Fibroblast of skin of back (primary cell): ENCODE data around the gene PARD3.

Experiments
- DNase-seq: peaks from one replicate; pipeline ENCODE4 v3.0.0-alpha.2; 2013

The PARD3 gene

DNA sequence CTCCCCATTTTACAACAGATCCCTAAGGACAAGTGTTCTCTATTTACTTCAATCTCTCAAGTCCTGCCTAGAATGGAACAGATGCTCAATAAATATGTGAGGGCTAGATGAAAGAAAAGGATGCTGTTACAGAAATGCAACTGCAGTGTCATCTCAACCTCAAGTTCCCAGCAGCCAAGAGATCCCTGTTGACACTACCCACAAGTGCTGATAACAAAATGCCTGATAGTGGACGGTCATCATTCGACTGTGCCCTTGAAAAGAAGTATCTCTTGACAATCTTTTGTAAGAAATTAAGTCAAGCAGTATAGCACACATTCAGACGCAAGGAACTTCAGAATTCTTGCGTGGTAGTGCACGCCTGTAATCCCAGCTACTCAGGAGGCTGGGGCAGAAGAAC, 133.2 kb downstream of the PARD3 start:
- no peak for DNase-seq

DNA sequence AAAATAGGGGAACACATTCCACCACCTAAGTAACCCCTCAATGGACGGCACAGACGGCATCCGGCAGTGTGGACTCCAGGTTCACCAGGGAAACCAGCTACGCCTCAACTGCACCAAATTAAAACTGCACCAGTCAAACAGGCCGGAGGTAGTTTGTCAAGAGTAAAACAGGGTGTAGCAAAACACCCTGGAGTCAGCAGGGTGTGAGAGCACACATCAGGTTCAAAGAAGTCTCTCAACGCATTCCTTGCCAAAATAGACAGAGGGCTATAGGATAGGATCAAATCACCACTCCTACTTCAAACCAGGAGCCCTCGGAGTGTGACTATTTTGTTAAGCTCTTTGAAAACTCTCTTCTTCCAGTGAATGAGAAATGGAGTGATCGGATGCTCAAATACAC, 135.9 kb downstream of the PARD3 start:
- DNase-seq, result no peak

DNA sequence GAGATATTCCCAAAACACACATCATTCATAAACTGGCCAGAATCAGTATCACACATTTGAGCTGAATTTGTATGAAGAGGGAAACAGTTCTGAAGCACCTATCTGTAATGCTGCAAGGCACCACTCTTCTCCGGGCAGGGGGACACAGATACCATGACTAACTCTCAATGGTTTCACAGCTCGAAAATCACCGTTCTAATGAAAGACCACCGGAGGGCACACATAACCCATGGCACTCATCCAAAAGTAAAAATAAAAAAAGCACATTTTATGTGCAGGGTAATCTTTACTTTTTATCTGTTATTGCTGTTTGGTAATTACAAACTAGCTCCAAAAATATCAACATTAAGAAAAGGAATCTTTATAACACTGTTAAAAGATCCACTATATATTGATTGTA, 137.5 kb downstream of the PARD3 start:
- DNase-seq, result no peak

DNA sequence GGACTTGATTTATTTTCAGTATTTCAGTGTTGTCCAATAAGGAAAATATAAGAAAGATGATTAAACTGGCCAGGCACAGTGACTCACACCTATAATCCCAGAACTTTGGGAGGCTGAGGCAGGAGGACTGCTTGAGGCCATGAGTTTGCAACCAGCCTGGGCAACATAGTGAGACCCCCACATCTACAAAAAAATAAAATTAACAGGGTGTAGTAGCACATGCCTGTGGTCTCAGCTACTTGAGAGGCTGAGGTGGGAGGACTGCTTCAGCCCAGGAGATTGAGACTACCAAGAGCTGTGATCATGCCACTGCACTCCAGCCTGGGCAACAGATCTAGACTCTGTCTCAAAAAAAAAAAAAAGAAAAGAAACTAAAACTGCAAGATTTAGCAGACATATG, 138.0 kb downstream of the PARD3 start:
- DNase-seq, result no peak

DNA sequence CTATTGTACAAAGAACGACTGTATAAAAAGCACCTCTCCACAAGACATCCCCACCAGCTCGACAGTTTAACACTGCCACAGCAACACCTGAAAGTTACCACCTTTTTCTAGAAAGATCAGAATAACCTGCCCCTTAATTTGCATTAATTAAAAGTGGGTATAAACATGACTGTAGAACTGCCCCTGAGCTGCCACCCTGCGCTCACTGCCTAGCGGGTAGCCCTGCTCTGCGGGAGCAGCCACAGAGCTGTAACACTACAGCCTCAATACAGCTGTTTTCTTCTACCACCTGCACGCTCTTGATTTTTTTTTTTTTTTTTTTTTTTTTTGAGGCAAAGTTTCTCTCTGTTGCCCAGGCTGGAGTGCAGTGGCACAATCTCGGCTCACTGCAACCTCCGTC, 140.9 kb downstream of the PARD3 start:
- no peak for DNase-seq

DNA sequence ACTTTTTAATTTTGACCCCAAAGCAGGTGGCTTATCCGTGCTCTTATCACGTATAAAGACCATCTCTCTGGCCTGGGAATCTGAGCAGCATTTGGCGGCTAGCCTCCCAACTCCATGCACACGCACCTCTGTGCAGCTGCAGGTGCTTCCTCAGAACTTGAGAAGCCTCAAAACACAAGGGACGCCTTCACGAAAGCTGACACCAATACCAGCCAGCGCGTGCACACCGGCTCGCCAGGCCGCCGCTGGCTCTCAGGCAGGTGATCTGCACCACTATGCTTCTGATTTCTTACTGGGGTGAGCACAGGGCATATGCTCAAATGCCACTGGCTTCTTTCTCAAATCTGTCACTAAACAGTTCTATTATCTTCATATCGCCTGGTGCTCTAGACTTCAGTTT, 145.0 kb downstream of the PARD3 start:
- no peak for DNase-seq

DNA sequence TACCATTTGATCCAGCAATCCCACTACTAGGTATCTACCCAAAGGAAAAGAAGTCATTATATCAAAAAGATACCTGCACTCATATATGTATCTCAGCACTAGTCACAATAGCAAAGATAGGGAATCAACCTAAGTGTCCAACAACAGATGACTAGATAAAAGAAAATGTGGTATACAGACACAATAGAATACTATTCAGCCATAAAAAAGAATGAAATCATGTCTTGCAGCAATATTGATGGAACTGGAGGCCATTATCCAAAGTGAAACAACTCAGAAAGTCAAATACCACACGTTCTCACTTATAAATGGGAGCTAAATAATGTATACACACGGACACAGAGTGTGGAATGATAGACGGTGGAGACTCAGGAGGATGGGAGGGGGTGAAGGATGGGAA, 146.0 kb downstream of the PARD3 start:
- no peak for DNase-seq

DNA sequence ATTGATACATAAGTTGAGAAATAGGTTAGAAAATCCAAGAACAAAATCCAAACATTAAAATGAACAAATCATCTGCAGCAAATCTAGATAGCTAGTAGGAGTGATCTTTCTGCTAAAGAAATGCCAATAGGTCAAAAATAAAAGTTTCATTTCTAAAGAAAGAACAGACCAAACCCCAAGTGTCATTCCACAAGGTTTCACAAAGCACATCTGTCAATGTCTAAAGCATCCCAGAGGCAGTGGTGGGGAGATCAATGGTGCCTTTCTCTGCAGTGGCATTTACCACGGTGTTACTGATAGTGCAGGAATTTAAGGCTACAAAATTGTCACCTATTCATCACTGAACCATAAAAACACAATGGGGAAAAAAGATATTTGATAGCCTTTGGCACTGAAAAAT, 147.9 kb downstream of the PARD3 start:
- no peak for DNase-seq

DNA sequence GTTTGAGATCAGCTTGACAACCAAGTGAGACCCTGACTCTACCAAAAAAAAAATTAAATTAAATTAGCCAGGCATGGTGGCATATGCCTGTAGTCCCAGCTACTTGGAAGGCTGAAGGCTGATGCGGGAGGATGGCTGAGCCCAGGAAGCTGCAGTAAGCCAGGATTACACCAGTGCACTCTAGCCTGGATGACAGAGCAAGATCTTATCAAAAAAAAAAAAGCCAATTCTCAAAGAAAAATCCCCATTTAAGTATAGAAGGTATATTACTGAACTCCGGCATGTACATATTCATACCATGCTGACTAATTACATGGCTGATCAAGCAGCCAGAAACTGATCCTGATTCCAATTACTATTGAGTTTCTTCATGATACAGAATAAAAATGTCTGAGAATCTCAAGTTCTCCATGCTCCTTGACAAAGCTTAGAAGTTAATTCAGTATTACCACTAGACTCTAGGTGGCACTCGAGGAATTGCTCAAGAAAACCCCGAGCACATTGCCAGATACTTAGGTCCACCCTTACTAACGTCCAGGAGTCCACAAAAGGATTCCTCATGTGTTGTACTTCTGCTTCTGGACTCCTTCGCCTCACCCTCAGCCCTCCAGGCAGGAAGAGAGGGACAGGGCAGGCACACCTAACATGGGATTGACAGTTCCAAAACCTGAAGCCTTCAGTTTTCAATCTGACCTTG, 148.9 kb downstream of the PARD3 start:
- DNase-seq, result peak; percentile 82

DNA sequence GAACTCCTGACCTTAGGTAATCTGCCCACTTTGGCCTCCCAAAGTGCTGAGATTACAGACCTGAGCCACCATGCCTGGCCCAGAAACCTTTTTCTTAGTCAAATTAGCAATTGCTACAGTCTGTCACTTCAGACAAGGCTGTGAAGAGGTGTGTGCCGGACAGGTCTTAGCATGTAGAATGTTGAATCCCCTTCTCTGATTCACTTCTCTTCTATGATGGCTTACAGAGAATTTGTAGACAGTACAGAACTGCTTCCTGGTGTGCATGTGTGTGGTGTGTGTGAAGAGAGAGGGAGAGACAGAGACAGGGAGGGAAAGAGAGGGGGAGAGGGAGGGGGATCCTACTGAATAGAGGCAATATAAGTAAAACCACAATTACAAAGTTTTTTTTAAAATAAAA, 150.4 kb downstream of the PARD3 start:
- DNase-seq, result no peak

DNA sequence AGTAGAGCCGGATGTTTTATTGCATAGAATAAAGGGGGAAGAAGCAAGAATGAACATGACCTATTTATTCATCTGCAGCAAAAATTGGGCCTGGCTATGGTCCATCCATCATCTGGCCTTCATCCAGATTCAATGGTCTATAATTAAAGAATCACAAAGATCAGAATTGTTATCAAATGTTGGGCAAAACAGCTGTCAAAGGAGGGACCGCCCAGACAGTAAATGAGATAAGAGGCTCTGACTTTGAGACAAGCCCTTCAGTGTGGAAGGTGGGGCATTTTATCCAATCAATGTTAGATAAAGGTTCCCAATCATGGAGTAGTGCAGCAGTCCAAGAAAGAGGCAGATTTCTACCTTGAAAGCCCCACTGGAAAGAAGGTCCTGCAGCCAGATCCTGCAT, 153.5 kb downstream of the PARD3 start:
- DNase-seq, result no peak

DNA sequence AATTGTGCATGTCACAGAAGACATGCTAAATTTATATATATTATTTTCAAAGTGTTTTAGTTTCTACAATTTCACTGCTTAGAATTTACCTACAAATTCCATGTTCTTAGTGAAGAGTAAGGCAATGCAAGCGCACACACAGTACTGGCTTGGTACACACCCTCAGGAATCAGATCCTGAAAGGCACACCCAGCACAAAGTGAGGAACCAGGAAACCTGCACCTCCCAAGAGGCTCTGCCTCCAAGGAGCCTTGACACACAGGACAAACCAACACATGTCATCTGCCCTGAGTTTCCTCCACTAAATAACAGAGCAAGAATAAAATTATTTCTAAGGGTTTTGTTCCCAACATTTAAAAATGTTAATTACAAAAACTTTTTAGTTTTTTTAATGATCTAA, 156.2 kb downstream of the PARD3 start:
- no peak for DNase-seq

DNA sequence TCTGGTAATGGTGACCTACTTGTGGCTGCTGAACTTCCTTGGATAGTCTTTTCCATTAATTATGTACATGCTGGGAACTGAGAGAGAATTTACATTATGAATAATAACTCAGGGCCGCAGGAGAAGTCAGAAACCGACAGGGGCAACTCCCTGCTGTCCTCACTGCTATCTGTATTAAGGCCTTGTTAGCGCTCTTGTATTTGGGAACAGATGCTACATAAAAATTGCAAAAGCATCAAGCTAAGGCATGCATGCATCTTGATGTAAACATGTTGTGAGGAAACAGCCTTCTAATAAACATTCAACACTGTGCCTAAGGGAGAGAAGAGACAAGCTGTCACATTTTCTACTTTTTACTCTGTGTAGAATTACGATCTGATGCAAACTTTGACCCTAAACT, 158.4 kb downstream of the PARD3 start:
- no peak for DNase-seq

DNA sequence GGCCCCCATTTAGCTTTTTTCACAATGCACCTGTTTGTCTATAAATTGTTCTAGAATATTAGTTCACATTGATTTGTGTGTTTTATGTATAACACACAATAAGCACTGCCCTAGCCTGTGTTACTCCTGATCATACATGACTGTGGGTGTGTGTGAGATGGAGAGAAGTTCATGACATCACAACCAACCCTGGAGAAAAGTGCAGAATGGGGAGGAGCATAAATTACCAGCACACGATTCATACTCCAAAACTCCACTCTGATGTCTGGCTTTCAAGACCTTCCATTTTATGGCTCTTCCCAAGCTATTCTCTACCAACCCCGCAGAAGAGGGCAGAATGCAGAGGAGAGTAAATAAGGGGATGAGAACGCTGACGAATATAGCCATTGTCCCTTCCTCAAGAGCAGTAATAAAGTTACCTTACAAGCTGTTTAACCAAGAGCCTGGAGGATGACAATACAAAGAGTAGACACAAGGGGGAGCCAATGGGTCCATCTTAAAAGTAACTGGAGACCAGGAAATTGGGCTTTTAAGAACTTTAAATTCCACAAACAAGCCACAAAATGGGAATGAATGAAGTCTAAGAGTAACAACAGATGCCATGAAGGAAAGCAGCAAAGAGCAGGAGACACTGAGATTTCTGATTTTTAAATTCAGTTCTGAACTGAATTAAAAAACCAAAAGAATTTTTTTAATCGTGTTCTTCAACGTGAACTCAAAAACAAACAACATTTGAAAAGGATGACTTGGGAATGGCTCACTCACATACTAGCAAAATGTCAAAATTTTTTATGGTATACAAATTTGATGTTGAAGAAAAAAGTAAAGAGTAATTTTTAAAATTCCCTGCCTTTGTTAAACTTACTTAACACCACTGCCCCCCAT, 159.6 kb downstream of the PARD3 start:
- peak; percentile 71 for DNase-seq

DNA sequence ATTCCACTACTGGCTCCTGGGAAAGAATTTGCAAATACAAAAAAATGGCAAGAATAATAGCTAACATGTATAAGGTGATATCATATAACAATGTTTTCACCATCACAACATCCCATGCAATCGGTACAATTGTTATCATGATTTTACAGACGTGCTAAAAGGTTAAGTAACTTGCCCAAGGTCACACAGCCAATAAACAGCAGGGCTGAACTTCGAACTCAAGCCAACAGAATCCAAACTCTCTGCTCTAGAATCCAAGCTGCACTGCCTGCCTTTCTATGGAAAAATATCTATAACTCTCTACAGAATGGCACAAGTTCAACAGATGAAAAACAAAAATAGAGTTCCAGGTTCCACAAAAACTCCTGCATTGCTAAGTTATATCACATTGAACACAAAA, 160.9 kb downstream of the PARD3 start:
- no peak for DNase-seq

DNA sequence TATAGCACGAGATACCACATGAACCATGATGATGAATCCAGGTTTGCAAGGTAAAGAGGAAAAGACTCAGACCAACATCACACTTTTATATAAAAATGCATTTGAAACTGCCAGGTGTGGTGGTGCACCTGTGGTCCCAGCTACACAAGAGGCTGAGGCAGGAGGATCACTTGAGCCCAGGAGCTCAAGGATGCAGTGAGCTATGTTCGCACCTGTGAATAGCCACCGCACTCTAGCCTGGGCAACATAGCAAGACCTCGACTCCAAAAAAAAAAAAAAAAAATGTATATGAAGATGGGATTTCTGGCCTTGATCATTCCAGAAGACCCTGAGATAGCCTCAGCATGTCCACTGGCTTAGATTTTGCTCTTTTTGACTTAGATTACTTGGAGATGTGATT, 161.6 kb downstream of the PARD3 start:
- no peak for DNase-seq

DNA sequence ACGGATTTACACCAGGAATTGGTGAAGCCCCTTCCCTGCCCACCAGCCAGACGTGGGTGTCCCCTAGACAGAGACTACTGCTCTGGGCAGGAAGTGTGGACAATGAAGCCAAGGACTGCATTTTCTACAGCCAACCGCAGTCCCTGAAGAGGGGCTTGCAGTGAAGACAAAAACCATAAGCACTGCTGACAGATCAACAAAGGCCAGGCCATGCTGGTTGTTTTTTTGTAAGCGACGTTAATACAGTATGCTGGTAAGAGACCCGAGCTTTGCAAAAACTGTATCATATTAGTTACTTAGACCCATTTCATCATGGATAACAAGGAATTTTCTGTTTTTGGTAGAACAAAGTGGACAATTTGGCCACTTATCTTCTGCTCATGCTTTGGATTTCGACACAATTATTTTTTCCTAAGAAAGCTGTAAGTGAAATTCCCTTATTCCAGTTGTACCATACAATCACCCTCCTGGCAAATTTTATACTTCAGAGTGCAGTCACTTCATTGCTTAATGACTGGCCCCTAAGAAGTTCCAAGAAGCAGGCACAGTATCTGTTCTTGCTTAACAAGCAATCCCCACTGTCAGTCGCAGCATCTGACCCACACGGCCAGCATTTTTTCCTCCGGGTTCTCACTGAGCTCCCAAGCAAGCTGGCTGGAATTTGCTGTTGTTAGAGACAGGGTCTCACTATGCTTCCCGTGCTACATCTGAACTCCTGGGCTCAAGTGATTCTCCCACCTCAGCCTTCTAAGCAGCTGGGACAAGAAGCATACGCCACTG, 163.5 kb downstream of the PARD3 start:
- no peak for DNase-seq

DNA sequence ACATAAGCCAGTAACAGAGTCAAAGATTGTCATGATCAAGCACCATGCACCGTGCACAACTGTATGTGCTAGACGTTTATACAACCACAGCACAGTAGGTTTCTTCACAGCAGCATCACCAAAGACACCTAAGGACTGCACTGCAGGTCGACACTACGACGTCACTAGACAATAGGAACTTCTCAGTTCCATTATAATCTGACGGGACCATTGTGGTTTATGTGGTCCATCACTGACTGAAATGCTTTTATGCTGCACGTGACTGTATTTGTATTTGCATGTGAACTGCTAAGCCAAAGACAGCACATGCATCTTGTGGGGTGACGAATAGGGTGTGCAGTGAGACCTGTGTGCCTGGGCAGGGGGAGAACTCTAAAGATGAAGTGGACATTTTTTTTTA, 164.9 kb downstream of the PARD3 start:
- DNase-seq, result no peak

DNA sequence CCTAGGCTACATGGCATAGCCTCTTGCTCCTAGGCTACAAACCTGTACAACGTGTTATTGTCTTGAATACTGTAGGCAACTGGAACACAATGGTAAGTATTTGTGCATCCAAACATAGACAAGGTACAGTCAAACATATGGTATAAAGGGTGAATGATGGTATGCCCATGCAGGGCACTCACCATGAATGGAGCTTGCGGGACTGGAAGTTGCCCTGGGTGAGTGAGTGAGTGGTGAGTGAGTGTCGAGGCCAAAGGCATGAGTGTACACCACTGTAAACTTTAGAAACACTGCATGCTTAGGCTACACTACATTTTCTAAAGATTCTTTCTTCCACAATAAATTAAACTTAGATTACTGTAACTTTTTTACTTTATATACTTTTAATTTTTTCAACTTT, 165.7 kb downstream of the PARD3 start:
- no peak for DNase-seq

DNA sequence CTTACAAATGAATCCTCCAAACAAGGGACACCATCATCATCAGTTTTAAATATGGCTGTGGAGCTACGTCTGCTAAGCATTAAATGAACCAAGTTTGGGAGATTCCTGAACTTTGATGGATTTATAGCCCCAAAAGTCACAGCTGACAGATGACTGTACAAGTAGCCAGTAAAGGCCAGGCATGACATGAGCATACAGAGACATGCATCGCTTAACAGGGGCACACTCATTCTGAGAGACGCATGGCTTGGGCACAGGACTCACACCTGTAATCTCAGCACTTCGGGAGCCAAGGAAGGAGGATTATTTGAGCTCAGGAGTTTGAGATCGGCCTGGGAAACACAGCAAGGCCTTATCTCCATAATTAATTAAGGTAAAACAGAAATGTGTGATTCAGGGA, 166.2 kb downstream of the PARD3 start:
- no peak for DNase-seq

DNA sequence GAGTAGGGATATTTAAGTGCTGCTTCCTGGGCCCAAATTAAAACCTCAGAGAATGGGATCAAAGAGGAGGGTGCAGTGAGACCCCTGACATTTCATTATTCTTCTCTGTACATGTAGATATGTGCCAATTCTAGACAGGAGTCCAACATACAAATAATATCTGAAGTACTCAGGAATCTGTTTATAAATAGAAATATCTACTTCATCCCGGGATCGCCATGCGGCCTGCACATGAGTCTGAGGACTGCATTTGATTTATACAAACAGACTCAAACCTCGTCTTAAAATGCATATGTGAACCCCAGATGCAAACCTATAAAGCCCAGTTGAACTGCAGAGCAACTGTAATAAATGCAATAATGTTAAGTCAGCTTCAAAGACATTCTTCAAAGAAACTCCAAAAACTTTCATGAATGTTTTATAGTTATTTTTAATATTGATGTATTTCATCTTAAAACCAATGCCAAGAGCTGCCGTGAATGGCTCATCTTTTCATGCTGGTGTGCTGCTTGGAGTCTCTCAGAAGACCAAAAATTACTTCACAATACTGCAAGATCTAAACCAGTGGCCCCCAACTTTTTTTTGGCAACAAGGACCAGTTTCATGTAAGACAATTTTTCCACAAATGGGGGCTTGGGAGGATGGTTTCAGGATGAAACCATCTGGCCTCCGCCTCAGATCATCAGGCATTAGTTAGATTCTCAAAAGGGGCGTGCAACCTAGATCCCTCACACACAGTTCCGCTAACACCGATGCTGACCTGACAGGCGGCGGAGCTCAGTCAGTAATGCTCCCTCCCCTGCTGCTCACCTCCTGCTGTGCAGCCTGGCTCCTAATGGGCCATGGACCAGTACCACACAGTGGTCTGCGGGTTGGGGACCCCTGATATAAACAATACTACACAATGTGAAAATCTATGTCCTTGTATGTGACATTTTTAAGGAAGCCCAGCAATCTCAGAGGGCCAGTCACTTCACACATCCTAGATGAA, 166.9 kb downstream of the PARD3 start:
- DNase-seq, result no peak

DNA sequence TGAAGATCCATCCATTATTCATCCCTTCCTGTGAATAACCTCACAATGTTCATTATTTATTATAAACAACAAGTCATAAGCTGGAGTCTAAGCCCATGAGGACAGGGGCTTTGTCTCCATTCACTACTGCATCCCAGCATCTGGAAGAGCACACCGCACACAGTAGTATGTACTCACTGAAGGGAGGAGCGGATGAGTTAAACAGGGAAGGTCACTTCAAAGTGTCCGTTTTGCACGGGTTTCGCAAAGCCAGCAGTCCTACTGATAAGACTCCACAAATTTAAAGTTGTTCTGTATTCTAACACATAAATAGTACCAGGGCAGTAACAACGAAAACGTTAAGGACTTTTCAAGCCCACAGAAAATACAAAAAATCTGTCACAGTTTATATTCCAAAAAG, 167.9 kb downstream of the PARD3 start:
- DNase-seq, result no peak
